Lung (tissue), 12 donors: ENCODE data around the gene FAM131A. TPM values are rescaled to one million over a fixed set of nuclear protein-coding genes. Genes with fewer than 3 reads are reported as not detected.

Source experiments
- ATAC-seq: fragments of 200-7000 bp; cut with Tn5 transposase; one replicate; pipeline ENCODE4 v1.9.1; 2020; ENCODE audit warnings: moderate number of reproducible peaks; ENCODE audit not compliant: insufficient read depth, low FRiP score
- DNase-seq, 3 donors: peaks; one replicate each; pipeline ENCODE4 v3.0.0-alpha.2; 2013 to 2017
- H3K27ac ChIP-seq, 2 donors: one replicate each; pipeline ENCODE4 v1.5.1; 2013; ENCODE audit warnings: mild to moderate bottlenecking in 2 of 2, moderate library complexity in 2 of 2, control low read depth in 1 of 2, inconsistent platforms in 1 of 2, low read depth in 1 of 2, low read length in 1 of 2
- H3K27me3 ChIP-seq, 3 donors: one replicate each; pipeline ENCODE4 v1.5.1; 2013; ENCODE audit warnings: low read length in 2 of 3; ENCODE audit not compliant: control insufficient read depth in 3 of 3, insufficient read depth in 3 of 3
- H3K36me3 ChIP-seq, 4 donors: one replicate each; pipeline ENCODE4 v1.5.1; 2013; ENCODE audit warnings: low read length in 4 of 4, mild to moderate bottlenecking in 1 of 4, moderate library complexity in 1 of 4; ENCODE audit not compliant: control insufficient read depth in 4 of 4, insufficient read depth in 4 of 4
- H3K4me1 ChIP-seq, 5 donors: one replicate each; pipeline ENCODE4 v1.5.1; 2013; ENCODE audit warnings: low read length in 5 of 5, mild to moderate bottlenecking in 2 of 5, moderate library complexity in 1 of 5; ENCODE audit not compliant: control insufficient read depth in 5 of 5, insufficient read depth in 5 of 5
- H3K4me3 ChIP-seq: one replicate; pipeline ENCODE4 v1.5.1; 2013; ENCODE audit warnings: mild to moderate bottlenecking, control low read depth, moderate library complexity
- H3K9ac ChIP-seq, 2 donors: one replicate each; pipeline ENCODE4 v1.5.1; 2013; ENCODE audit warnings: low read length in 2 of 2, control low read depth in 1 of 2; ENCODE audit not compliant: insufficient read depth in 1 of 2
- H3K9me3 ChIP-seq, 4 donors: one replicate each; pipeline ENCODE4 v1.5.1; 2013; ENCODE audit warnings: low read length in 3 of 4, mild to moderate bottlenecking in 1 of 4, moderate library complexity in 1 of 4; ENCODE audit not compliant: control insufficient read depth in 4 of 4, insufficient read depth in 3 of 4
- CTCF ChIP-seq: IDR thresholded peaks from 2 replicates; pipeline ENCODE4 v1.5.1; 2012; ENCODE audit warnings: mild to moderate bottlenecking; ENCODE audit errors: control extremely low read depth, extremely low read depth
- WGBS, 2 donors: extraction: QIAGEN DNeasy Blood & Tissue Kit; methylation state at CpG; one replicate each; pipeline ENCODE4 v1.1.7; 2013; 5-methylcytosine and 5-hydroxymethylcytosine counted together
- polyA plus RNA-seq, 2 donors: library from polyadenylated mRNA; stranded (reverse); fragments of 200-250 nt; gene quantifications; one replicate each; pipeline ENCODE4 v1.2.1, GENCODE V29; 2013
- total RNA-seq, 2 donors: library from RNA; depleted of rRNA in 1 of 2; stranded (reverse); fragments of >200 nt in 1 of 2; gene quantifications; one replicate each; pipeline ENCODE4 v1.2.1, GENCODE V29; 2014 to 2021
- donor health status: control.
- donor health status: control.
- donor health status: Bipolar disorder and iron deficiency.
- donor health status: healthy.
- donor health status: DM: yes; HTN: yes; CAD: no.

The FAM131A gene
- total and polyA plus RNA-seq, 4 donors = 12.9 to 21.4 (median 15.7) TPM

GRCh38 chr3:184350618-184351017 is 13.2 kb downstream of the FAM131A start:
- no peak for TF ChIP-seq CTCF
- H3K4me1 ChIP-seq = peaks cover 0 to 32% (median 4%) of the 10 kb centered on the region in 5 donors
- no peak overlapping the region for H3K4me3 ChIP-seq
- H3K9me3 ChIP-seq = no peaks in the 10 kb centered on the region
- DNase-seq (no peak), ATAC-seq (no peak)
- 89 to 90% methylated on average over 6 of the region's 6 CpGs for WGBS, 2 donors
- H3K27me3 ChIP-seq = no peaks in the 10 kb centered on the region
- H3K27ac ChIP-seq = no peak overlapping the region
- H3K36me3 ChIP-seq = peaks cover 0 to 14% (median 2%) of the 10 kb centered on the region in 4 donors
- no peak overlapping the region for H3K9ac ChIP-seq

GRCh38 chr3:184351511-184352148 is 14.2 kb downstream of the FAM131A start:
- WGBS, 2 donors = 63 to 81% methylated on average over 9 of the region's 9 CpGs
- Histone ChIP-seq H3K4me1 (peaks cover 0 to 29% (median 2%) of the 10 kb centered on the region in 5 donors), H3K9me3 (no peaks in the 10 kb centered on the region), H3K36me3 (peaks cover 0 to 12% (median 2%) of the 10 kb centered on the region in 4 donors), H3K27me3 (no peaks in the 10 kb centered on the region), H3K4me3 (no peak overlapping the region), H3K27ac (no peak overlapping the region), H3K9ac (no peak overlapping the region)
- ATAC-seq (no peak), DNase-seq (no peak)
- no peak for TF ChIP-seq CTCF

- 87 to 90% methylated on average over 15 of the region's 15 CpGs for WGBS, 2 donors
- no peak for ATAC-seq
- Histone ChIP-seq H3K27me3 (no peaks in the 10 kb centered on the region), H3K27ac (no peak overlapping the region), H3K36me3 (peaks cover 0 to 9% (median 4%) of the 10 kb centered on the region in 4 donors), H3K9ac (no peak overlapping the region), H3K4me1 (peaks cover 0 to 24% (median 2%) of the 10 kb centered on the region in 5 donors), H3K4me3 (no peak overlapping the region), H3K9me3 (no peaks in the 10 kb centered on the region)
- no peak for DNase-seq
- TF ChIP-seq CTCF = no peak
Measured at GRCh38 chr3:184352149-184352785, 14.9 kb downstream of the FAM131A start.
